AG09309 (cell line): ENCODE data around the gene GRK3.

Experiments used
- DNase-seq: peaks from one replicate; pipeline ENCODE4 v3.0.0-alpha.2; 2010; ENCODE audit warnings: low read depth
- H3K4me3 ChIP-seq: 2 replicates; pipeline ENCODE4 v1.5.1; 2011; ENCODE audit warnings: mild to moderate bottlenecking, low read depth, low read length, moderate library complexity; ENCODE audit not compliant: control insufficient read depth
- TF ChIP-seq, protein P1 (sequence below): IDR thresholded peaks from 2 replicates; pipeline ENCODE4 v1.5.1; 2011; ENCODE audit warnings: mild to moderate bottlenecking, low read depth, low read length, inconsistent platforms; ENCODE audit not compliant: insufficient read depth, control insufficient read depth; ENCODE audit errors: missing control alignments

Gene GRK3

DNA sequence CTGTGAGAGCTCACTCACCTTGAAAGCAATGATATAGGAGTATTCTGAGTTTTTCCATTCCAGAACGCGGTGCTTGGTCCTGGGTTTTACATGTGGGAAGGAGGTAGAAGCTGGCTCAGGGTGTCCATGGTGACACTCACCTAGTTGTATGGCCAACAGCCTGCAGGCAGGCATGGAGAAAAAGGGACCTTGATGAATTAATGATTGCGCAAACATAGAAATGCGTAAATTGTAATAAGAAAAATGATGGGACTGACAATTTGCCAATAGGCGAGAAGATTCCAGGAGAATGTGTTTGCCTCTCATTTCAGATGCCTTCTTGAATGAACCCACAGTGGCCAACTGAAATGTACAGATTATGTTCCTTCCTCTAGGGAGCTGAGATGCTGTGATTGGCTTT, 124.2 kb downstream of the GRK3 start:
- no peak overlapping the region for H3K4me3 ChIP-seq
- TF ChIP-seq, protein P1, sequence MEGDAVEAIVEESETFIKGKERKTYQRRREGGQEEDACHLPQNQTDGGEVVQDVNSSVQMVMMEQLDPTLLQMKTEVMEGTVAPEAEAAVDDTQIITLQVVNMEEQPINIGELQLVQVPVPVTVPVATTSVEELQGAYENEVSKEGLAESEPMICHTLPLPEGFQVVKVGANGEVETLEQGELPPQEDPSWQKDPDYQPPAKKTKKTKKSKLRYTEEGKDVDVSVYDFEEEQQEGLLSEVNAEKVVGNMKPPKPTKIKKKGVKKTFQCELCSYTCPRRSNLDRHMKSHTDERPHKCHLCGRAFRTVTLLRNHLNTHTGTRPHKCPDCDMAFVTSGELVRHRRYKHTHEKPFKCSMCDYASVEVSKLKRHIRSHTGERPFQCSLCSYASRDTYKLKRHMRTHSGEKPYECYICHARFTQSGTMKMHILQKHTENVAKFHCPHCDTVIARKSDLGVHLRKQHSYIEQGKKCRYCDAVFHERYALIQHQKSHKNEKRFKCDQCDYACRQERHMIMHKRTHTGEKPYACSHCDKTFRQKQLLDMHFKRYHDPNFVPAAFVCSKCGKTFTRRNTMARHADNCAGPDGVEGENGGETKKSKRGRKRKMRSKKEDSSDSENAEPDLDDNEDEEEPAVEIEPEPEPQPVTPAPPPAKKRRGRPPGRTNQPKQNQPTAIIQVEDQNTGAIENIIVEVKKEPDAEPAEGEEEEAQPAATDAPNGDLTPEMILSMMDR: no peak
- DNase-seq: no peak

DNA sequence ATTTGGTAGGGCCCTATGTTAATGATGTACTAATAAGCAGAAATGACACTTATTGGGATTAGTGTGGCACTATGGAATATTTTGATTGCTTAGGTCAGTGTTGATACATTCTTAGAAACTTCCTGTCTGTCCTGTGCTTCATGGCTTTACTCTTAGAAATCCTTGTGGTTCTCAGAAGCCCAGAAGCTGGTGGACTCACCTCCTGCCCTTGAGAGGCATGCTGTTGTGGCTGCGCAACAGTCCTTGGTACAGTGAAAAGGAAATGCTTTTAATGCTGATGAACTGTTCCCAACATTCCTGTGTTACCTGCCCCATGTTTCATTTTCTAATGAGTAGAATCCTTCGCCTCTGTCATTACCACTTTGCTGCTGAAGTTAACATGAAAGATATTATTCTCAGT, 125.2 kb downstream of the GRK3 start:
- H3K4me3 ChIP-seq: no peak overlapping the region
- no peak for DNase-seq
- TF ChIP-seq, protein P1: no peak

DNA sequence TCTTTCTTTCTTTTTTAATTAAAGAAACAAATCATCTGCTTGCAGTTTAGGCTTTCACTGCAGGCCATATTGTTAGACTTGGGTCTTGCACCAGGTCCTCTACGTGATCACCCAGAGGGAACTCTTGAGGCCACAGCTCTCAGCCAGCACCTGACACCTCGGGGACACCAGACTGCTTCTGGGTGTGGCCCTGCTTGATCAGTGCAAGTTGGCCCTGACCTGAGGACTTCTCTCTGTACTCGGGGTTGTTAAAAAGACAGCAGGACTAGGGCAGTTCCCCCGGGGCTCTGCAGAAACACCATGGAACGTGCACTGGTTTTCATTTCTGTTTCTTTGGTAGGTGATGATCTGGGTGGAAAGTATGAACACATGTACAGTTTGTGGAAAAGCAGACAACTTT, 126.3 kb downstream of the GRK3 start:
- DNase-seq: no peak
- TF ChIP-seq, protein P1: no peak
- no peak overlapping the region for H3K4me3 ChIP-seq

DNA sequence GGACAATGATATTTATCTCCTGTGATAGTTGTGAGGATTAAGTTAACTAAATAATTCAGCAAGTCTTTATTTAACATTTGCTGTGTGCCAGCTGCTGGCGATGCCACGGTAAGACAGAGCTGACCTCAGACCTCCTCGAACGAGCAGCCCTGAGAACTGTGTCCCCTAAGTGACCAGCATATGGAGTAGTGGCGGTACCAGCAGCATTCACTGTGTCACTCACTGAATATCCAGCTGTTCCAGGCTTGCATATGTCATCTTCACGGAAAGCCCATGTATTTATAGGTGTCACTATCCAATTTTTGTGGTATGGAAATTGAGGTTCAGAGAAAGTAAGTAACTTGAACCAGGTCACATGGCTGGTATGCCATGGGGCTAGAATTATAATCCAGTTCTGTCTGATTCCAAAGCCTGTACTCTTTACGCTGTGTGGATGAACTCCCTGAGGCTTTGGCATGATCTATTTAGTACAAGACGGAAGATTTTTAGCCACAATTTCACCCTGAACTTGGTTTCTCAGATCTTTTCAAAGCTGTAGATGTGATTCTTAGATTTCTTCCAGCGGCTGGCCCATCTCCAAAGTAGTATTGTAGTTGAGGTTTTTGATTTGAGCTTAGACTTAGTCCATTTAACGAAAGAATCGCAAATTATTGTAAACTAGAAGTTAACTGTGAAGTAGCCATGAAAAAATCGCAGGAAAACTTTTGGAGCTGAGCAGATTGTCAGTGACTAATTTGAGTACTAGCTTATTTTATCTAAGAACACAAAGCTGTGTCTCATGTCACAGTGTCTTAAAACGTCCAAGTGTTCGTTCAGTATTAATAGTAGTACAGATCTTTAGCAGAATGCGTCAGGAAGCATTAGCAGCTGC, 128.2 kb downstream of the GRK3 start:
- TF ChIP-seq, protein P1: no peak
- H3K4me3 ChIP-seq: no peak overlapping the region
- no peak for DNase-seq

DNA sequence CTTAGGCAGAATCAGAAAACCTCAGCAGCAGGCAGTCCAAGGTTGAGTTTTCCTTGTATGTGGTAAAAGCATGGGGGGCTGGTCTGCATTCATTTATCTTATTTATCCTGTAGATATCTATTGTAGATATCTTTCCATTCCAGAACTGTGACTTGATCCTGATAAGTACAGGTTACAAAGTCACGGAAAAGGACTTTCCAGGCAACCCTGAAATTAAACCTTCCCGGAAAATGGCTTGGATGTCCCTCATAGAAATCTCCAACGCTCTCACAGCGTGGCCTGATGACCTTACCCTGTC, 128.7 kb downstream of the GRK3 start:
- TF ChIP-seq, protein P1: no peak
- no peak overlapping the region for H3K4me3 ChIP-seq
- DNase-seq: no peak

DNA sequence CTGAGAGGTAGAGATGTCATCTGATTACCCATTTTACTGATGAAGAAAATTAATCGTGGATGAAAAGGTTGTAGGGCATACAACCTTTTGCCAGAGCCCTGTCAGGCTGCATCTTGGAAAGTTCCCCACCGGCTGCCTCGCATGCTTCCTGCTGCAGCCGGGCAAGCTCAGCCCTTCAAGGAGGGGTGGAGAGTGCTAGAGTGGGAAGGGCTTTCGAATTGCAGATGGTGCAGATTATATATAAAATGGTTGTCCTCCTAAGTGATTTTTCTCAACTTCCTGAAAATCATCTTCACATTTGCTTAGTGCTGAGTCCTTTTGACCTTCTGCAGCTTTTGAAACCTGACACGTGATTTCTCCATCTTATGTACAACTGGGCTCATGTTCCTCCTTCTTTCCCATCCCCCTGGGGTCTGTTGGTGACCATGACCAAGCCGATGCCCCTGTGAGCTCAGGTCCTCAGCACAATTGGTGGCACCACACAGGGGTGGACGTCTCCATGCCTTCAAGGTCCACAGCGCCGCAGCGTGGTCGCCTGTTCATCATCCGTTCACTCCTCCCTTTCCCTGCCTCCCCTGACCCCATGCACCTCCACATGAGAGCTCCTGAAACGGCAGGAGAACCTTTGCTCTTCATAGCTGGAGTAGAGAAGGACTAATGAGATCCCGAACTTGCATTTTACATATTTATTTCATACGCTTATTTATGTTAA, 129.9 kb downstream of the GRK3 start:
- TF ChIP-seq, protein P1: no peak
- no peak overlapping the region for H3K4me3 ChIP-seq
- no peak for DNase-seq

DNA sequence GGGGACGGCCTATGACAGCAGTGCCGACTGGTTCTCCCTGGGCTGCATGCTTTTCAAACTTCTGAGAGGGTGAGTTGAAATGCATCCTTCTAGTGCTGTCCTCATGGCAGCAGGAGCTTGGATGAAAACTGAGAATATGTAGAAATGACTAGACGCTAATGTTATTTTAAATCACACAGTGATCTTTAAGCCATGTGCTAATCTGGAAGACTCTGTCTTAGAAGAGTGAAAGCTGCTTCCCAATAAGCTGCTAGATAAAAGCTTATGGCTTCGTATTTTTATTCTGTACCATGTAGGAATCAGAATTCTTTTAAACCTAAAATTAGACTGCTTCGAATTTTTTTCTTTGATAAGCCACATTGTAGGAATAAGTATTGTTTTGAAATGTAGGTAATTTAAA, 130.7 kb downstream of the GRK3 start:
- TF ChIP-seq, protein P1: no peak
- no peak for DNase-seq

More for the DNA sequence above, 130.7 kb downstream of the GRK3 start:
- H3K4me3 ChIP-seq: no peak overlapping the region
